Measurements from ENCODE around the gene ZNF750. TPM values are rescaled to one million over a fixed set of nuclear protein-coding genes. Genes with fewer than 3 reads are reported as not detected.

Gene ZNF750
- total RNA-seq, 4 donors from 2014 or later: not detected

DNA sequence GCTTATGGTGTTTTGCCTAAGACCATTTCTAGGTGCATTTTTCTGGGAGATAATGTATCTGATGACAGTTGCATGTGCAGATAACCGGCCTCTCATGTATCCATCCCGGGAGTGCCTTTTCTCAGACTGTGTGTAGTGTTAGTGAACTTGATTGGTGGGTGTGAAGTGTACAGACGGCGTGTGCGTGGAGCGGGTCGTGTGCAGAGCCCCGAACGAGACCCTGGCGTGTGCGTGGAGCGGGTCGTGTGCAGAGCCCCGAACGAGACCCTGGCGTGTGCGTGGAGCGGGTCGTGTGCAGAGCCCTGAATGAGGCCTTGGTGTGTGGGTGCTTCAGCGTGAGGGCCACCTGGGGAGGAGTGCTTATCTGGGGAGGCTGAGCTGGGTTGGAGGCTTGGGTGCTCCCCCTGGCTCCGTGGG is 28.9 kb upstream of the ZNF750 start:
- WGBS, 2 donors (ENCODE audit: low coverage in 1 of 2): 91 to 93% methylated on average over 9 to 21 of the region's 21 CpGs
- intact Hi-C loops (cut with DNase I; ENCODE audit: low total_unique reads): no loop called here
- DNase-seq: no peak
- TF ChIP-seq, protein P1, sequence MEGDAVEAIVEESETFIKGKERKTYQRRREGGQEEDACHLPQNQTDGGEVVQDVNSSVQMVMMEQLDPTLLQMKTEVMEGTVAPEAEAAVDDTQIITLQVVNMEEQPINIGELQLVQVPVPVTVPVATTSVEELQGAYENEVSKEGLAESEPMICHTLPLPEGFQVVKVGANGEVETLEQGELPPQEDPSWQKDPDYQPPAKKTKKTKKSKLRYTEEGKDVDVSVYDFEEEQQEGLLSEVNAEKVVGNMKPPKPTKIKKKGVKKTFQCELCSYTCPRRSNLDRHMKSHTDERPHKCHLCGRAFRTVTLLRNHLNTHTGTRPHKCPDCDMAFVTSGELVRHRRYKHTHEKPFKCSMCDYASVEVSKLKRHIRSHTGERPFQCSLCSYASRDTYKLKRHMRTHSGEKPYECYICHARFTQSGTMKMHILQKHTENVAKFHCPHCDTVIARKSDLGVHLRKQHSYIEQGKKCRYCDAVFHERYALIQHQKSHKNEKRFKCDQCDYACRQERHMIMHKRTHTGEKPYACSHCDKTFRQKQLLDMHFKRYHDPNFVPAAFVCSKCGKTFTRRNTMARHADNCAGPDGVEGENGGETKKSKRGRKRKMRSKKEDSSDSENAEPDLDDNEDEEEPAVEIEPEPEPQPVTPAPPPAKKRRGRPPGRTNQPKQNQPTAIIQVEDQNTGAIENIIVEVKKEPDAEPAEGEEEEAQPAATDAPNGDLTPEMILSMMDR (IDR thresholded peaks at IDR 0.05): no peak
- no peak for TF ChIP-seq EP300 (IDR thresholded peaks at IDR 0.05; ENCODE audit: low read depth)
- TF ChIP-seq POLR2AphosphoS5 (IDR thresholded peaks at IDR 0.05): no peak
- TF ChIP-seq POLR2A (IDR thresholded peaks at IDR 0.05): no peak
- no peaks in the 10 kb centered on the region for H3K9me3 ChIP-seq
- no peaks in the 10 kb centered on the region for H3K27me3 ChIP-seq
- H3K4me3 ChIP-seq: no peak overlapping the region
- peaks cover 6 to 27% (median 13%) of the 10 kb centered on the region in 4 donors for H3K4me1 ChIP-seq
- peaks cover 0 to 5% (median 0%) of the 10 kb centered on the region in 4 donors for H3K36me3 ChIP-seq
- H3K27ac ChIP-seq: no peak overlapping the region
- in situ Hi-C loops (cut with MboI; ENCODE audit: low pct_ligation_motif_present in 1 of 4, low pct_unique_long_range_greater_than_20kb in 1 of 4, low sequenced_read_pairs in 3 of 4): no loop called here

DNA sequence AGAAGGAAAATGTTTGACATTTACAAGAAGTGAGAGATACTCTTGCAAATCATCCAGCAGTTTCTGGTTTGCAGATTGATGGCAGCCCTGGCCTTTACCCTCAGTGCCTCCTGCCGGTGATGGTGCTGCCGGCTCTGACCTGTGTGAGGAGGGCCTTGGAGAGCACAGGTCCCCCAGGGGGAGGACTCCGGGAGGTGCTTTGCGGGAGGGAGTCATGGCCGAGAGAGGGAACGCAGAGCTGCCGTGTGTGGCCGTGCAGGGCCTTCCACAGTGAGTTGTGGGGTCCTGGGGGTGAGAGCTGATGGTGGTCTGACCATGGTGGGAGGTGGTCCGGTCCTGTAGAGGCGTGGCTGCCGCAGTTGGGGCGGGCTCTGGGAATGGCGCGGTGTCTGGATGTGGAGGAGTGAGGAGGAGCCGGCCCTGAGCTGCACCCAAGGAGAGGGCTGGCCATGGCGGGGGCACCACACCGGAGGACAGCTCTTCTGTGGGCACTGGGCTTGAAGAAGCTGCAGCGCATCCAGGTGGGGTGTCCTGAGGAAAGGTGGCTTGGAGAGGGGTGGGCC is 28.0 kb upstream of the ZNF750 start:
- no peak for TF ChIP-seq EP300 (IDR thresholded peaks at IDR 0.05; ENCODE audit: low read depth)
- no peak for TF ChIP-seq POLR2A (IDR thresholded peaks at IDR 0.05)
- no peak for TF ChIP-seq POLR2AphosphoS5 (IDR thresholded peaks at IDR 0.05)
- TF ChIP-seq, protein P1 (IDR thresholded peaks at IDR 0.05): no peak

GRCh38 chr17:82866590-82867191 is 26.9 kb upstream of the ZNF750 start:
- Histone ChIP-seq H3K27me3 (no peaks in the 10 kb centered on the region), H3K27ac (peak overlapping the region; percentile 5 to 25 (median 14)), H3K4me3 (no peak overlapping the region), H3K36me3 (peaks cover 0 to 5% (median 0%) of the 10 kb centered on the region in 4 donors), H3K9me3 (no peaks in the 10 kb centered on the region), H3K4me1 (peaks cover 6 to 33% (median 11%) of the 10 kb centered on the region in 4 donors)
- TF ChIP-seq, protein P1 (IDR thresholded peaks at IDR 0.05): no peak
- TF ChIP-seq EP300 (IDR thresholded peaks at IDR 0.05; ENCODE audit: low read depth): no peak
- TF ChIP-seq POLR2AphosphoS5 (IDR thresholded peaks at IDR 0.05): peak in 1 of 3 donors; percentile 32
- intact Hi-C loops (cut with DNase I; ENCODE audit: low total_unique reads) (no loop called here), in situ Hi-C loops (cut with MboI; ENCODE audit: low pct_ligation_motif_present in 1 of 4, low pct_unique_long_range_greater_than_20kb in 1 of 4, low sequenced_read_pairs in 3 of 4) (no loop called here)
- WGBS, 2 donors (ENCODE audit: low coverage in 1 of 2): 84% methylated on average over 11 of the region's 11 CpGs; no CpG with 5 or more reads in 1 of the 2 donors
- no peak for DNase-seq

More for the DNA sequence above, 28.0 kb upstream of the ZNF750 start:
- DNase-seq: no peak
- Histone ChIP-seq H3K27me3 (no peaks in the 10 kb centered on the region), H3K4me3 (no peak overlapping the region), H3K27ac (no peak overlapping the region), H3K4me1 (peaks cover 6 to 33% (median 13%) of the 10 kb centered on the region in 4 donors), H3K36me3 (peaks cover 0 to 5% (median 0%) of the 10 kb centered on the region in 4 donors), H3K9me3 (no peaks in the 10 kb centered on the region)
- in situ Hi-C loops (cut with MboI; ENCODE audit: low pct_ligation_motif_present in 1 of 4, low pct_unique_long_range_greater_than_20kb in 1 of 4, low sequenced_read_pairs in 3 of 4) (no loop called here), intact Hi-C loops (cut with DNase I; ENCODE audit: low total_unique reads) (no loop called here)
- WGBS, 2 donors (ENCODE audit: low coverage in 1 of 2): 87 to 95% methylated on average over 4 to 18 of the region's 18 CpGs

DNA sequence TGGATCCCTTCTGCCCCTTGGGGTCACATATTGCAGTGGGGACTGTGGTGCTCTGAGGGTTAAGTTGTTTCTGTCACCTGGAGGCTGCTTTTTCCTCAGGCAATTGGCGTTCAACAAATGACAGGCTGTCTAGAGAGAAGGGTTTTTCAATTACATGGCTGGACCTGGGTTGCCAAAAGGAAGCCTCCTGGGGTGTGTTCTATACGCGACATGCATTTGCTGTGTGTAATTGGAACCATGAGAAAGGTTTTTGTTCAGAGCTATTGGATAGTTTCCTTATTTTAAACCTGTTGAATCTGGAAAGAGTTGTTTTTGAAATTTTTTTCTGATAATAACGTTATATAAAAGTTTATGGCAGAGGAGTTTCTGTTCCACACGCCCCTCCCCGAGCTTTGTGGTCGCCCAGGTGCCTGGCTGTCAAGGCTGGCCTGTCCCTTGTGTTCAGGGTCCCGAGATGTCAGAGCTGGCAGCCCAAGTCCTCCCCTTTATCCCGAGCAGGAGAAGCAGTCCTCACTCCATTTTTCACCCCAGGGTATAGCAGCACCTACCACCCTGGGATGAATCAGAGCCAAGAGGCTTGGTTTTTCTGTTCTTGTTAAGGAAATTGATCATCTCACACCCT is 26.1 kb upstream of the ZNF750 start:
- H3K36me3 ChIP-seq: peaks cover 0 to 2% (median 0%) of the 10 kb centered on the region in 4 donors
- H3K27me3 ChIP-seq: no peaks in the 10 kb centered on the region
- DNase-seq: no peak
- no peaks in the 10 kb centered on the region for H3K9me3 ChIP-seq
- peaks cover 6 to 33% (median 11%) of the 10 kb centered on the region in 4 donors for H3K4me1 ChIP-seq
- WGBS, 2 donors (ENCODE audit: low coverage in 1 of 2): 50 to 54% methylated on average over 4 to 9 of the region's 9 CpGs
- no peak overlapping the region for H3K4me3 ChIP-seq
- in situ Hi-C loops (cut with MboI; ENCODE audit: low pct_ligation_motif_present in 1 of 4, low pct_unique_long_range_greater_than_20kb in 1 of 4, low sequenced_read_pairs in 3 of 4) (no loop called here), intact Hi-C loops (cut with DNase I; ENCODE audit: low total_unique reads) (no loop called here)
- peak overlapping the region in 3 of 4 donors; percentile 5 to 18 (median 11) for H3K27ac ChIP-seq
- TF ChIP-seq POLR2AphosphoS5 (IDR thresholded peaks at IDR 0.05): no peak
- TF ChIP-seq EP300 (IDR thresholded peaks at IDR 0.05; ENCODE audit: low read depth): no peak
- TF ChIP-seq, protein P1 (IDR thresholded peaks at IDR 0.05): no peak
- TF ChIP-seq POLR2A (IDR thresholded peaks at IDR 0.05): no peak

All from transverse colon (tissue), 4 donors.